HG03520 (cell line): ENCODE measurements around the gene ZNF462.
A peak's percentile ranks its signal among the peaks of the same experiment; 100 is the strongest.
"Not testable (repeated sequence)": the region's sequence is repeated elsewhere in the genome, so short reads cannot be mapped to it uniquely, and the experiment has no call there.

Source experiments
- ATAC-seq: cut with Tn5 transposase; IDR thresholded peaks from one replicate; pipeline ENCODE4 v1.9.1; 2021; ENCODE audit warnings: mild to moderate bottlenecking, moderate library complexity; ENCODE audit not compliant: unreplicated experiment

The ZNF462 gene

GRCh38 chr9:106989904-106990303, 126.9 kb downstream of the ZNF462 start:
- ATAC-seq = not testable (repeated sequence)

GRCh38 chr9:106992186-106992585, 129.2 kb downstream of the ZNF462 start:
- no peak for ATAC-seq

- no peak for ATAC-seq
Measured at GRCh38 chr9:106993603-106994002, 130.6 kb downstream of the ZNF462 start.

GRCh38 chr9:106994463-106994862, 131.5 kb downstream of the ZNF462 start:
- no peak for ATAC-seq

GRCh38 chr9:107000218-107000617, 137.3 kb downstream of the ZNF462 start:
- ATAC-seq = no peak

GRCh38 chr9:107005201-107005600, 142.2 kb downstream of the ZNF462 start:
- ATAC-seq = no peak

- ATAC-seq = no peak
Measured at GRCh38 chr9:107007402-107007801, 144.4 kb downstream of the ZNF462 start.

- ATAC-seq = no peak
Measured at GRCh38 chr9:107008011-107008410, 145.0 kb downstream of the ZNF462 start.

GRCh38 chr9:107008447-107008846, 145.5 kb downstream of the ZNF462 start:
- ATAC-seq = no peak

GRCh38 chr9:107016383-107016782, 153.4 kb downstream of the ZNF462 start:
- ATAC-seq = no peak

- no peak for ATAC-seq
Measured at GRCh38 chr9:107018861-107019545, 156.0 kb downstream of the ZNF462 start.

- ATAC-seq = no peak
Measured at GRCh38 chr9:107020040-107020530, 157.1 kb downstream of the ZNF462 start.

- peak; percentile 71 for ATAC-seq
Measured at GRCh38 chr9:107024193-107024592, 161.2 kb downstream of the ZNF462 start.

- no peak for ATAC-seq
Measured at GRCh38 chr9:107025260-107026035, 162.5 kb downstream of the ZNF462 start.

GRCh38 chr9:107029146-107029545, 166.2 kb downstream of the ZNF462 start:
- ATAC-seq = no peak

GRCh38 chr9:107033966-107034365, 171.0 kb downstream of the ZNF462 start:
- ATAC-seq = no peak

- ATAC-seq = no peak
Measured at GRCh38 chr9:107034831-107035230, 171.9 kb downstream of the ZNF462 start.

GRCh38 chr9:107036367-107036766, 173.4 kb downstream of the ZNF462 start:
- ATAC-seq = no peak

- ATAC-seq = no peak
Measured at GRCh38 chr9:107039542-107039941, 176.6 kb downstream of the ZNF462 start.

- no peak for ATAC-seq
Measured at GRCh38 chr9:107042606-107043005, 179.6 kb downstream of the ZNF462 start.

GRCh38 chr9:107043886-107044285, 180.9 kb downstream of the ZNF462 start:
- no peak for ATAC-seq

- ATAC-seq = no peak
Measured at GRCh38 chr9:107044872-107045271, 181.9 kb downstream of the ZNF462 start.
